ENCODE results near the gene ADGRF4.

Gene ADGRF4

GRCh38 chr6:47698342-47698787 is at the start of gene ADGRF4:
Gene ADGRF4, plus strand, starts transcription at chr6:47698580. Its CDS starts 8,666 bp downstream, at chr6:47707246.
- DNase-seq, result no peak

GRCh38 chr6:47650553-47651432 is 47.6 kb upstream of the ADGRF4 start:
- no peak for DNase-seq

GRCh38 chr6:47651505-47651944 is 46.9 kb upstream of the ADGRF4 start:
- no peak for DNase-seq

GRCh38 chr6:47653706-47654105 is 44.7 kb upstream of the ADGRF4 start:
- DNase-seq, result no peak

GRCh38 chr6:47654255-47654654 is 44.1 kb upstream of the ADGRF4 start:
- DNase-seq, result no peak

- DNase-seq, result no peak
Observed at GRCh38 chr6:47655719-47656595, 42.4 kb upstream of the ADGRF4 start.

GRCh38 chr6:47661960-47662359 is 36.4 kb upstream of the ADGRF4 start:
- no peak for DNase-seq

GRCh38 chr6:47663462-47664216 is 34.7 kb upstream of the ADGRF4 start:
- DNase-seq, result no peak

GRCh38 chr6:47665112-47665511 is 33.3 kb upstream of the ADGRF4 start:
- DNase-seq, result no peak

- DNase-seq, result no peak
Observed at GRCh38 chr6:47669684-47670513, 28.5 kb upstream of the ADGRF4 start.

- no peak for DNase-seq
Observed at GRCh38 chr6:47670851-47671250, 27.5 kb upstream of the ADGRF4 start.

GRCh38 chr6:47671777-47672176 is 26.6 kb upstream of the ADGRF4 start:
- no peak for DNase-seq

GRCh38 chr6:47672816-47673215 is 25.6 kb upstream of the ADGRF4 start:
- no peak for DNase-seq

GRCh38 chr6:47674673-47675072 is 23.7 kb upstream of the ADGRF4 start:
- DNase-seq, result no peak

- DNase-seq, result no peak
Observed at GRCh38 chr6:47677381-47678100, 20.8 kb upstream of the ADGRF4 start.

- no peak for DNase-seq
Observed at GRCh38 chr6:47678739-47679138, 19.6 kb upstream of the ADGRF4 start.

- DNase-seq, result no peak
Observed at GRCh38 chr6:47679322-47679906, 19.0 kb upstream of the ADGRF4 start.

- no peak for DNase-seq
Observed at GRCh38 chr6:47680051-47680450, 18.3 kb upstream of the ADGRF4 start.

- DNase-seq, result no peak
Observed at GRCh38 chr6:47680724-47681123, 17.7 kb upstream of the ADGRF4 start.

- DNase-seq, result no peak
Observed at GRCh38 chr6:47681201-47681990, 17.0 kb upstream of the ADGRF4 start.
